Omental fat pad (tissue), 4 donors: Measurements from ENCODE around the gene C16orf92. TPM values are rescaled to one million over a fixed set of nuclear protein-coding genes. Genes with fewer than 3 reads are reported as not detected.

Source experiments
- ATAC-seq: fragments of 150-250 bp; one replicate; pipeline ENCODE4 v1.9.1; 2016; ENCODE audit warnings: mild to moderate bottlenecking, moderate library complexity; ENCODE audit not compliant: low FRiP score
- DNase-seq: peaks from one replicate; pipeline ENCODE4 v3.0.0-alpha.2; 2019; ENCODE audit warnings: low spot score
- CTCF ChIP-seq, 3 donors: fragments of 450-650 bp; IDR thresholded peaks; one replicate each; pipeline ENCODE4 v1.5.1; 2016 to 2017; ENCODE audit warnings: antibody characterized with exemption in 3 of 3, mild to moderate bottlenecking in 3 of 3, moderate library complexity in 2 of 3
- total RNA-seq, 4 donors: library from RNA; depleted of rRNA; stranded (reverse); fragments of >200 nt; gene quantifications; one replicate each; pipeline ENCODE4 v1.1.0, GENCODE V29; 2016

Gene C16orf92
- total RNA-seq, 4 donors from 2014 or later, result not detected

GRCh38 chr16:29990034-29990433 is 33.0 kb upstream of the C16orf92 start:
- TF ChIP-seq CTCF (IDR thresholded peaks at IDR 0.05), result no peak
- ATAC-seq, result no peak
- DNase-seq, result no peak

- ATAC-seq (no peak), DNase-seq (no peak)
Observed at GRCh38 chr16:29990883-29991570, 32.0 kb upstream of the C16orf92 start.

GRCh38 chr16:29991571-29991904 is 31.5 kb upstream of the C16orf92 start:
- DNase-seq (no peak), ATAC-seq (no peak)
- no peak for TF ChIP-seq CTCF (IDR thresholded peaks at IDR 0.05)

More at GRCh38 chr16:29990883-29991570, 32.0 kb upstream of the C16orf92 start:
- TF ChIP-seq CTCF (IDR thresholded peaks at IDR 0.05), result no peak

GRCh38 chr16:29992344-29992967 is 30.5 kb upstream of the C16orf92 start:
- no peak for DNase-seq
- no peak for TF ChIP-seq CTCF (IDR thresholded peaks at IDR 0.05)
- ATAC-seq, result no peak

- DNase-seq, result no peak
- no peak for ATAC-seq
- no peak for TF ChIP-seq CTCF (IDR thresholded peaks at IDR 0.05)
Observed at GRCh38 chr16:29993191-29993902, 29.7 kb upstream of the C16orf92 start.

- TF ChIP-seq CTCF (IDR thresholded peaks at IDR 0.05), result no peak
- DNase-seq, result no peak
- ATAC-seq, result no peak
Observed at GRCh38 chr16:29993903-29994599, 28.9 kb upstream of the C16orf92 start.
